IMR-90 (cell line): ENCODE measurements around the gene TANK. TPM values are rescaled to one million over a fixed set of nuclear protein-coding genes. Genes with fewer than 3 reads are reported as not detected.

ENCODE experiments used
- ATAC-seq: fragments of 200-7000 bp; cut with Tn5 transposase; 2 replicates; pipeline ENCODE4 v1.9.1; 2020; ENCODE audit warnings: low read depth, mild to moderate bottlenecking, moderate library complexity
- BruUV-seq: library from RNA; stranded (reverse); fragments of 400-500 nt; replicated peaks from 2 replicates; lab custom pipeline; 2021; lab: Mats Ljungman, UMichigan
- CTCF ChIA-PET: fragments of 300-600 bp; formaldehyde crosslinking; extraction: SDS; loops from one replicate; lab custom pipeline; 2021; ENCODE audit warnings: antibody characterized with exemption; lab: Yijun Ruan, JAX
- POLR2A ChIA-PET: fragments of 300-600 bp; sonication (Branson Sonifier 250); formaldehyde crosslinking; loops from one replicate; lab custom pipeline; 2022; ENCODE audit warnings: antibody characterized with exemption; ENCODE audit not compliant: unreplicated experiment; lab: Charles Lee
- DNase-seq: peaks from one replicate; pipeline ENCODE4 v3.0.0; 2013
- H2AFZ ChIP-seq: replicated peaks from 2 replicates; pipeline ENCODE3; 2013; ENCODE audit warnings: low read length, mild to moderate bottlenecking; ENCODE audit not compliant: poor library complexity
- H2AK5ac ChIP-seq: 2 replicates; pipeline ENCODE4 v1.6.1; 2013; ENCODE audit warnings: low read depth, low read length, inconsistent platforms
- H2AK9ac ChIP-seq: replicated peaks from 2 replicates; pipeline ENCODE3; 2013; ENCODE audit warnings: mild to moderate bottlenecking, low read depth, low read length, moderate library complexity; ENCODE audit not compliant: poor library complexity
- H2BK120ac ChIP-seq: 2 replicates; pipeline ENCODE4 v1.6.1; 2013; ENCODE audit warnings: low read depth, low read length, inconsistent platforms
- H2BK15ac ChIP-seq: 3 replicates; pipeline ENCODE4 v1.6.1; 2013; ENCODE audit warnings: low read depth, low read length, inconsistent platforms
- H2BK20ac ChIP-seq: 2 replicates; pipeline ENCODE4 v1.6.1; 2013; ENCODE audit warnings: low read depth, mild to moderate bottlenecking, inconsistent platforms, low read length, moderate library complexity
- H2BK5ac ChIP-seq: 2 replicates; pipeline ENCODE4 v1.6.1; 2013; ENCODE audit warnings: mild to moderate bottlenecking, low read depth, low read length, inconsistent platforms; ENCODE audit not compliant: poor library complexity, severe bottlenecking
- H3K14ac ChIP-seq: replicated peaks from 2 replicates; pipeline ENCODE4 v1.6.1; 2013; ENCODE audit warnings: low read depth, low read length, inconsistent platforms
- H3K18ac ChIP-seq: 2 replicates; pipeline ENCODE4 v1.6.1; 2013; ENCODE audit warnings: low read depth, low read length, control low read depth
- H3K23ac ChIP-seq: 2 replicates; pipeline ENCODE4 v1.6.1; 2013; ENCODE audit warnings: low read depth, low read length, inconsistent platforms
- H3K27ac ChIP-seq: 2 replicates; pipeline ENCODE4 v1.5.1; 2013; ENCODE audit warnings: mild to moderate bottlenecking, control low read depth, low read length; ENCODE audit not compliant: insufficient read depth
- H3K27me3 ChIP-seq: 2 replicates; pipeline ENCODE4 v1.6.1; 2013; ENCODE audit warnings: low read length; ENCODE audit not compliant: control insufficient read depth, insufficient read depth
- H3K36me3 ChIP-seq: 2 replicates; pipeline ENCODE4 v1.6.1; 2013; ENCODE audit warnings: low read length, mixed read lengths; ENCODE audit not compliant: control insufficient read depth, insufficient read depth
- H3K4ac ChIP-seq: 2 replicates; pipeline ENCODE4 v1.6.1; 2013; ENCODE audit warnings: low read depth, low read length, inconsistent platforms
- H3K4me1 ChIP-seq: 2 replicates; pipeline ENCODE4 v1.6.1; 2013; ENCODE audit warnings: low read length, mixed read lengths; ENCODE audit not compliant: control insufficient read depth, insufficient read depth
- H3K4me2 ChIP-seq: 2 replicates; pipeline ENCODE4 v1.6.1; 2013; ENCODE audit warnings: low read depth, mild to moderate bottlenecking, control low read depth, low read length, moderate library complexity
- H3K4me3 ChIP-seq: 2 replicates; pipeline ENCODE4 v1.5.1; 2013; ENCODE audit warnings: low read depth, mild to moderate bottlenecking, control low read depth, low read length, moderate library complexity; ENCODE audit not compliant: insufficient read depth
- H3K56ac ChIP-seq: 2 replicates; pipeline ENCODE4 v1.6.1; 2013; ENCODE audit warnings: low read length, inconsistent platforms; ENCODE audit not compliant: insufficient read depth; ENCODE audit errors: extremely low read depth
- H3K79me1 ChIP-seq, 2 experiments: 2 replicates each; pipeline ENCODE4 v1.6.1; 2013; ENCODE audit warnings: low read length in 2 of 2, inconsistent platforms in 1 of 2, low read depth in 1 of 2
- H3K9ac ChIP-seq: 2 replicates; pipeline ENCODE4 v1.6.1; 2013; ENCODE audit warnings: low read depth, low read length, control low read depth
- H3K9me1 ChIP-seq: 2 replicates; pipeline ENCODE4 v1.6.1; 2013; ENCODE audit warnings: low read length, inconsistent platforms; ENCODE audit not compliant: insufficient read depth
- H3K9me3 ChIP-seq: 2 replicates; pipeline ENCODE4 v1.6.1; 2013; ENCODE audit warnings: low read length; ENCODE audit not compliant: control insufficient read depth, insufficient read depth
- H4K20me1 ChIP-seq: 2 replicates; pipeline ENCODE4 v1.6.1; 2013; ENCODE audit warnings: low read length, inconsistent platforms; ENCODE audit not compliant: insufficient read depth
- H4K5ac ChIP-seq: 2 replicates; pipeline ENCODE4 v1.6.1; 2013; ENCODE audit warnings: mild to moderate bottlenecking, low read depth, low read length, control low read depth
- H4K8ac ChIP-seq, 2 experiments: 2 replicates each; pipeline ENCODE4 v1.6.1; 2013; ENCODE audit warnings: low read depth in 2 of 2, low read length in 2 of 2, control low read depth in 1 of 2, inconsistent platforms in 1 of 2
- H4K91ac ChIP-seq: 2 replicates; pipeline ENCODE4 v1.6.1; 2013; ENCODE audit warnings: low read depth, low read length, inconsistent platforms; ENCODE audit not compliant: insufficient read depth
- RAD21 ChIP-seq: IDR thresholded peaks from 2 replicates; pipeline ENCODE4 v1.6.1; 2012; ENCODE audit warnings: low read length, improper control_type of control experiment
- WGBS, 2 experiments: methylation state at CpG; one replicate each; pipeline versions ENCODE4 v1.1.5 to v1.1.7; 2013; ENCODE audit warnings: missing lambda C conversion rate in 2 of 2; ENCODE audit not compliant: insufficient read length in 1 of 2; ENCODE audit errors: extremely low coverage in 2 of 2; 5-methylcytosine and 5-hydroxymethylcytosine counted together
- dilution Hi-C: fragments of 300-500 bp; cut with HindIII; formaldehyde crosslinking; loops from one replicate; pipeline ENCODE4 v1.14.3; 2018; ENCODE audit warnings: low sequenced_read_pairs; ENCODE audit not compliant: unreplicated experiment
- in situ Hi-C: fragments of 300-500 bp; cut with MboI; formaldehyde crosslinking; loops from 3 replicates; pipeline ENCODE4 v1.14.3; 2019; ENCODE audit warnings: low sequenced_read_pairs, inconsistent platforms, mixed read lengths
- intact Hi-C: fragments of 100-400 bp; cut with micrococcal nuclease; formaldehyde crosslinking; loops from 2 replicates; pipeline ENCODE4 v1.10.0; 2022
- polyA plus RNA-seq, 3 experiments: library from polyadenylated mRNA; depleted of rRNA; stranded (reverse); fragments of >200 nt; gene quantifications; 2 replicates each; pipeline ENCODE4 v1.2.3, GENCODE V29; 2012; ENCODE audit warnings: low replicate concordance in 1 of 3
- total RNA-seq: library from RNA; depleted of rRNA; stranded (reverse); fragments of >200 nt; gene quantifications from 2 replicates; pipeline ENCODE4 v1.2.3, GENCODE V29; 2012

The TANK gene
- total and polyA plus RNA-seq, 2 of the 4 experiments (the other 2 are of a cell fraction) = 25.4 to 41.9 TPM

DNA sequence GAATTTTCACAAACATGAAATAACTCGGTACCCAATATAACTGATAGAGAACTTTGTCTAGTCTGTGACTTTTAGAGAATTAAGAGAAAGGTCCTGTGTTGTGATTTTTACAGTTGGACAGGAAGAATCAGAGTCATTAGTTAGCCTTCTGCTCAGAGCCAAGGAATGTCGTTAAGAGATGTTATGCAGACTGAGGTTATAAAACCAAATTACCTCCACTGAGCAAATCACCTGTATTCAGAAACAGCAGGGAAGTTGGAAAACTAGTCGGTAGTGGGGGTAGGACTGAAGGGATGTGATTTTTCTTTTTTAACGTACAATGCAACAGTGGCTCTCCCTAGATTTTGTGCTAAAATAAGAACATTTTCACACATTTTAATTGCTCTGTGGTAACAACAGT lies 18.5 kb downstream of the TANK start:
- Histone ChIP-seq H3K18ac (no peak overlapping the region), H3K4me2 (no peak overlapping the region), H2BK15ac (no peak overlapping the region), H3K4ac (no peak overlapping the region), H3K4me3 (no peak overlapping the region), H2BK120ac (no peak overlapping the region), H3K27ac (no peak overlapping the region), H3K56ac (no peak overlapping the region), H3K23ac (no peak overlapping the region), H3K79me1 (peaks cover 20 to 38% of the 10 kb centered on the region in 2 experiments), H3K9me1 (peaks cover 8% of the 10 kb centered on the region; the same call in 1 of the 2 replicates), H3K14ac (no peak overlapping the region), H3K27me3 (no peaks in the 10 kb centered on the region), H2AK5ac (no peak overlapping the region), H2BK20ac (no peak overlapping the region), H3K9ac (no peak overlapping the region), H2BK5ac (no peak overlapping the region), H3K9me3 (no peaks in the 10 kb centered on the region), H2AK9ac (no peak overlapping the region), H3K4me1 (no peaks in the 10 kb centered on the region), H4K5ac (no peak overlapping the region), H2AFZ (no peak overlapping the region), H4K91ac (no peak overlapping the region), H4K8ac (no peak overlapping the region), H3K36me3 (peaks cover 21% of the 10 kb centered on the region), H4K20me1 (peaks cover under 1% of the 10 kb centered on the region; the same call in 1 of the 2 replicates)
- no peak for TF ChIP-seq RAD21
- intact Hi-C loops = no loop called here
- dilution Hi-C loops = no loop called here
- ChIA-PET POLR2A (no interaction called here), CTCF (no interaction called here)
- in situ Hi-C loops = no loop called here
- DNase-seq (no peak), ATAC-seq (no peak)
- BruUV-seq = no TSS peak
- no CpG with 5 or more reads among the region's 4 CpGs for WGBS, 2 experiments
